PFSK-1 (cell line): ENCODE results near the gene AIG1.

Experiments
- FOXP2 ChIP-seq: optimal IDR thresholded peaks from 2 replicates; pipeline ENCODE3; 2011; ENCODE audit warnings: borderline replicate concordance, control low read depth, inconsistent platforms; ENCODE audit not compliant: insufficient read depth; ENCODE audit errors: extremely low read length, extremely low read depth
- POLR2AphosphoS5 ChIP-seq: IDR thresholded peaks from 2 replicates; pipeline ENCODE4 v1.6.1; 2012; ENCODE audit warnings: low read depth, mild to moderate bottlenecking, control low read depth, low read length, moderate library complexity
- REST ChIP-seq, 2 experiments: IDR thresholded peaks; 2 replicates each; pipeline versions ENCODE4 v1.6.1 to v1.8.0; 2011 to 2012; ENCODE audit warnings: low read depth in 2 of 2, low read length in 2 of 2, control low read depth in 1 of 2, inconsistent platforms in 1 of 2, mild to moderate bottlenecking in 1 of 2, moderate library complexity in 1 of 2; ENCODE audit not compliant: insufficient read depth in 1 of 2
- SIN3A ChIP-seq: IDR thresholded peaks from 2 replicates; pipeline ENCODE4 v1.6.1; 2012; ENCODE audit warnings: mild to moderate bottlenecking, low read length, moderate library complexity, borderline replicate concordance; ENCODE audit not compliant: insufficient read depth
- TAF1 ChIP-seq: IDR thresholded peaks from 2 replicates; pipeline ENCODE4 v1.6.1; 2012; ENCODE audit warnings: low read length, control low read depth, borderline replicate concordance; ENCODE audit not compliant: insufficient read depth

The AIG1 gene

GRCh38 chr6:143074101-143074500 is 13.4 kb downstream of the AIG1 start:
- TF ChIP-seq FOXP2 (no peak), SIN3A (no peak), TAF1 (no peak), POLR2AphosphoS5 (no peak), REST (IDR thresholded peaks at IDR 0.05; ENCODE audit: insufficient read depth in 1 of 2, low read depth in 2 of 2, low read length in 2 of 2) (no peak)

- TF ChIP-seq SIN3A: no peak
- no peak for TF ChIP-seq POLR2AphosphoS5
- no peak for TF ChIP-seq TAF1
- TF ChIP-seq REST (IDR thresholded peaks at IDR 0.05; ENCODE audit: insufficient read depth in 1 of 2, low read depth in 2 of 2, low read length in 2 of 2): no peak
Observed at GRCh38 chr6:143074670-143075318, 14.1 kb downstream of the AIG1 start.

GRCh38 chr6:143078468-143079324 is 18.0 kb downstream of the AIG1 start:
- TF ChIP-seq SIN3A (no peak), TAF1 (no peak), POLR2AphosphoS5 (no peak), REST (IDR thresholded peaks at IDR 0.05; ENCODE audit: insufficient read depth in 1 of 2, low read depth in 2 of 2, low read length in 2 of 2) (no peak), FOXP2 (no peak)

- no peak for TF ChIP-seq REST (IDR thresholded peaks at IDR 0.05; ENCODE audit: insufficient read depth in 1 of 2, low read depth in 2 of 2, low read length in 2 of 2)
- no peak for TF ChIP-seq TAF1
- no peak for TF ChIP-seq POLR2AphosphoS5
- no peak for TF ChIP-seq FOXP2
- no peak for TF ChIP-seq SIN3A
Observed at GRCh38 chr6:143079325-143079640, 18.6 kb downstream of the AIG1 start.
